Keratinocyte (primary cell): ENCODE measurements around the gene UNKL.

ENCODE experiments used
- EZH2 ChIP-seq: IDR thresholded peaks from one replicate; pipeline ENCODE4 v1.6.1; 2012; ENCODE audit warnings: inconsistent platforms, mild to moderate bottlenecking, low read length, moderate library complexity
- TF ChIP-seq, protein P1 (sequence below), 3 experiments: IDR thresholded peaks in 1 of 3; conservative IDR thresholded peaks in 1 of 3; optimal IDR thresholded peaks in 1 of 3; 2 replicates in 2 of 3; 3 replicates in 1 of 3; pipeline versions ENCODE3 to v1.5.1; 2011; ENCODE audit warnings: low read length in 3 of 3, mild to moderate bottlenecking in 3 of 3, moderate library complexity in 2 of 3, control low read depth in 1 of 3, inconsistent platforms in 1 of 3; ENCODE audit not compliant: insufficient read depth in 2 of 3; ENCODE audit errors: extremely low read depth in 1 of 3

DNA sequence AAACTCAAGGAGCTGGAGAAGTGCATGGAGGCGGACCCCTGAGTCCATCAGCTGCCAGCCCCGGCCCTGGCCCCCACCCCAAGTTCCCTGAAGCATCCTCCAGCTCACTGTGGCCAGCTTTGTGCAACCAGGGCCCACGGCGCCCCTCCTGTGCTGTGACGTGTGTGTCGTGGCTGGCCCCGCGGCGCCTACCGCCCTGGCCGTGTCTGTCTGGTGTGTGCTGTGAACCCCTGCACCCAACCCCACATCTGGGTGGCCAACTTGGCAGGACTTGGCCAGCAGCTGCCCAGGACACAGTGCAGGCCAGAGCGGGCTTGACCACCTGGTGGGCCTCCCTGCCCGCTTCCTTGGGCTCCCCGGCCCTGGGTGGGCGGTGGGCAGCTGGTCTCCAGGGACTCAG, 66.1 kb downstream of the UNKL start:
- TF ChIP-seq EZH2 = no peak
- TF ChIP-seq, protein P1, sequence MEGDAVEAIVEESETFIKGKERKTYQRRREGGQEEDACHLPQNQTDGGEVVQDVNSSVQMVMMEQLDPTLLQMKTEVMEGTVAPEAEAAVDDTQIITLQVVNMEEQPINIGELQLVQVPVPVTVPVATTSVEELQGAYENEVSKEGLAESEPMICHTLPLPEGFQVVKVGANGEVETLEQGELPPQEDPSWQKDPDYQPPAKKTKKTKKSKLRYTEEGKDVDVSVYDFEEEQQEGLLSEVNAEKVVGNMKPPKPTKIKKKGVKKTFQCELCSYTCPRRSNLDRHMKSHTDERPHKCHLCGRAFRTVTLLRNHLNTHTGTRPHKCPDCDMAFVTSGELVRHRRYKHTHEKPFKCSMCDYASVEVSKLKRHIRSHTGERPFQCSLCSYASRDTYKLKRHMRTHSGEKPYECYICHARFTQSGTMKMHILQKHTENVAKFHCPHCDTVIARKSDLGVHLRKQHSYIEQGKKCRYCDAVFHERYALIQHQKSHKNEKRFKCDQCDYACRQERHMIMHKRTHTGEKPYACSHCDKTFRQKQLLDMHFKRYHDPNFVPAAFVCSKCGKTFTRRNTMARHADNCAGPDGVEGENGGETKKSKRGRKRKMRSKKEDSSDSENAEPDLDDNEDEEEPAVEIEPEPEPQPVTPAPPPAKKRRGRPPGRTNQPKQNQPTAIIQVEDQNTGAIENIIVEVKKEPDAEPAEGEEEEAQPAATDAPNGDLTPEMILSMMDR (optimal IDR thresholded peaks at IDR 0.05 in 1 of 3, IDR thresholded peaks at IDR 0.05 in 1 of 3, conservative IDR thresholded peaks at IDR 0.05 in 1 of 3; ENCODE audit: extremely low read depth in 1 of 3, insufficient read depth in 2 of 3, low read length in 3 of 3) = no peak
